HEK293 (cell line): ENCODE measurements around the gene SYPL2.
A peak's percentile ranks its signal among the peaks of the same experiment; 100 is the strongest.

ENCODE experiments used
- CTCF ChIA-PET: fragments of 350-600 bp; formaldehyde crosslinking; extraction: SDS; loops from one replicate; lab custom pipeline; 2021; ENCODE audit warnings: antibody characterized with exemption; lab: Yijun Ruan, JAX
- POLR2A ChIA-PET: fragments of 300-600 bp; formaldehyde crosslinking; extraction: SDS; loops from one replicate; lab custom pipeline; 2020; ENCODE audit warnings: antibody characterized with exemption, inconsistent platforms; lab: Yijun Ruan, JAX
- H3K27ac ChIP-seq: fragments of 200-500 bp; sonication (Bioruptor generic); 2 replicates; pipeline ENCODE4 v1.5.1; 2014; ENCODE audit warnings: low read depth, low read length, control low read depth, inconsistent platforms; ENCODE audit errors: extremely low read depth
- H3K36me3 ChIP-seq, 2 experiments: fragments of 200-500 bp in 1 of 2; sonication (Bioruptor generic) in 1 of 2; 1 replicate in 1 of 2; 2 replicates in 1 of 2; pipeline ENCODE4 v1.5.1; 2014 to 2017; ENCODE audit warnings: inconsistent platforms in 2 of 2, low read length in 2 of 2; ENCODE audit not compliant: control insufficient read depth in 2 of 2, insufficient read depth in 1 of 2
- H3K4me1 ChIP-seq: fragments of 200-500 bp; sonication (Bioruptor generic); 2 replicates; pipeline ENCODE4 v1.5.1; 2014; ENCODE audit warnings: mild to moderate bottlenecking, low read length, inconsistent platforms; ENCODE audit not compliant: control insufficient read depth, insufficient read depth
- H3K4me3 ChIP-seq: 2 replicates; pipeline ENCODE4 v1.5.1; 2011; ENCODE audit warnings: low read depth, mild to moderate bottlenecking, control low read depth, low read length, moderate library complexity
- H3K9me3 ChIP-seq: fragments of 200-500 bp; sonication (Bioruptor generic); 2 replicates; pipeline ENCODE4 v1.5.1; 2014; ENCODE audit warnings: low read depth, low read length, inconsistent platforms; ENCODE audit not compliant: control insufficient read depth, insufficient read depth
- BCL11A ChIP-seq: fragments of 450-650 bp; formaldehyde crosslinking; IDR thresholded peaks from 2 replicates; pipeline ENCODE4 v1.5.1; 2016; ENCODE audit warnings: low read depth, missing biosample characterization, missing genetic modification characterization
- KLF1 ChIP-seq: fragments of 450-650 bp; formaldehyde crosslinking; IDR thresholded peaks from 2 replicates; pipeline ENCODE4 v1.5.1; 2016; ENCODE audit warnings: missing biosample characterization, missing genetic modification characterization
- KLF7 ChIP-seq: fragments of 450-650 bp; formaldehyde crosslinking; IDR thresholded peaks from 2 replicates; pipeline ENCODE4 v1.5.1; 2016; ENCODE audit warnings: missing biosample characterization, missing genetic modification characterization, borderline replicate concordance
- KLF9 ChIP-seq: fragments of 450-650 bp; formaldehyde crosslinking; IDR thresholded peaks from 2 replicates; pipeline ENCODE4 v1.5.1; 2016; ENCODE audit warnings: missing biosample characterization, missing genetic modification characterization, low read depth
- SP7 ChIP-seq: fragments of 450-650 bp; formaldehyde crosslinking; IDR thresholded peaks from 2 replicates; pipeline ENCODE4 v1.5.1; 2016; ENCODE audit warnings: missing biosample characterization, missing genetic modification characterization
- ZBTB17 ChIP-seq: fragments of 450-650 bp; formaldehyde crosslinking; IDR thresholded peaks from 2 replicates; pipeline ENCODE4 v1.5.1; 2016; ENCODE audit warnings: missing biosample characterization, missing genetic modification characterization
- ZBTB20 ChIP-seq: fragments of 450-650 bp; formaldehyde crosslinking; IDR thresholded peaks from 2 replicates; pipeline ENCODE4 v1.5.1; 2016; ENCODE audit warnings: missing biosample characterization, missing genetic modification characterization
- ZBTB21 ChIP-seq: fragments of 450-650 bp; formaldehyde crosslinking; IDR thresholded peaks from 2 replicates; pipeline ENCODE4 v1.5.1; 2017; ENCODE audit warnings: missing biosample characterization, missing genetic modification characterization
- ZBTB48 ChIP-seq: fragments of 450-650 bp; formaldehyde crosslinking; IDR thresholded peaks from 2 replicates; pipeline ENCODE4 v1.5.1; 2016; ENCODE audit warnings: missing biosample characterization, missing genetic modification characterization
- ZFHX2 ChIP-seq: fragments of 450-650 bp; formaldehyde crosslinking; conservative IDR thresholded peaks from 2 replicates; pipeline ENCODE4 v1.5.1; 2016; ENCODE audit warnings: missing biosample characterization, missing genetic modification characterization
- ZNF112 ChIP-seq: fragments of 450-650 bp; formaldehyde crosslinking; IDR thresholded peaks from 2 replicates; pipeline ENCODE4 v1.5.0; 2017; ENCODE audit warnings: missing biosample characterization, missing genetic modification characterization
- ZNF175 ChIP-seq: fragments of 450-650 bp; formaldehyde crosslinking; IDR thresholded peaks from 2 replicates; pipeline ENCODE4 v1.5.1; 2016; ENCODE audit warnings: missing biosample characterization, missing genetic modification characterization
- ZNF311 ChIP-seq: fragments of 450-650 bp; formaldehyde crosslinking; IDR thresholded peaks from 2 replicates; pipeline ENCODE4 v1.5.1; 2017; ENCODE audit warnings: missing biosample characterization, missing genetic modification characterization, borderline replicate concordance
- ZNF335 ChIP-seq: fragments of 450-650 bp; formaldehyde crosslinking; conservative IDR thresholded peaks from 2 replicates; pipeline ENCODE4 v1.5.1; 2016; ENCODE audit warnings: missing biosample characterization, missing genetic modification characterization
- ZNF341 ChIP-seq: fragments of 450-650 bp; formaldehyde crosslinking; IDR thresholded peaks from 2 replicates; pipeline ENCODE4; 2016; ENCODE audit warnings: low read depth, missing biosample characterization, missing genetic modification characterization
- ZNF394 ChIP-seq: fragments of 450-650 bp; formaldehyde crosslinking; IDR thresholded peaks from 2 replicates; pipeline ENCODE4 v1.5.1; 2016; ENCODE audit warnings: missing biosample characterization, missing genetic modification characterization, mild to moderate bottlenecking, moderate library complexity, borderline replicate concordance
- ZNF548 ChIP-seq: fragments of 450-650 bp; formaldehyde crosslinking; IDR thresholded peaks from 2 replicates; pipeline ENCODE4 v1.5.1; 2016; ENCODE audit warnings: missing biosample characterization, missing genetic modification characterization
- ZNF561 ChIP-seq: fragments of 450-650 bp; IDR thresholded peaks from 2 replicates; pipeline ENCODE4 v1.5.1; 2018; ENCODE audit warnings: missing biosample characterization, missing genetic modification characterization, borderline replicate concordance
- ZNF677 ChIP-seq: fragments of 450-650 bp; IDR thresholded peaks from 2 replicates; pipeline ENCODE4 v1.5.0; 2018; ENCODE audit warnings: missing biosample characterization, mild to moderate bottlenecking, missing genetic modification characterization, moderate library complexity
- ZNF776 ChIP-seq: fragments of 450-650 bp; formaldehyde crosslinking; IDR thresholded peaks from 2 replicates; pipeline ENCODE4 v1.5.0; 2017; ENCODE audit warnings: missing biosample characterization, missing genetic modification characterization, borderline replicate concordance
- TF ChIP-seq, protein P1 (sequence below): fragments of 450-650 bp; formaldehyde crosslinking; IDR thresholded peaks from 2 replicates; pipeline ENCODE4 v1.5.1; 2016; ENCODE audit warnings: missing biosample characterization, missing genetic modification characterization
- TF ChIP-seq, protein P2 (sequence below): fragments of 450-650 bp; formaldehyde crosslinking; IDR thresholded peaks from 2 replicates; pipeline ENCODE4 v1.5.1; 2017; ENCODE audit warnings: missing biosample characterization, missing genetic modification characterization
- TF ChIP-seq, protein P3 (sequence below): fragments of 450-650 bp; formaldehyde crosslinking; IDR thresholded peaks from 2 replicates; pipeline ENCODE4 v1.5.1; 2016; ENCODE audit warnings: missing biosample characterization, missing genetic modification characterization, low read depth
- TF ChIP-seq, protein P4 (sequence below): fragments of 450-650 bp; formaldehyde crosslinking; IDR thresholded peaks from 2 replicates; pipeline ENCODE4 v1.5.1; 2016; ENCODE audit warnings: missing biosample characterization, missing genetic modification characterization
- TF ChIP-seq, protein P5 (sequence below): fragments of 450-650 bp; formaldehyde crosslinking; IDR thresholded peaks from 2 replicates; pipeline ENCODE4 v1.5.1; 2016; ENCODE audit warnings: missing biosample characterization, missing genetic modification characterization
- TF ChIP-seq, protein P6 (sequence below): IDR thresholded peaks from 2 replicates; pipeline ENCODE4 v1.6.1; 2011; ENCODE audit warnings: mild to moderate bottlenecking, low read depth, low read length, borderline replicate concordance

SYPL2 gene

DNA sequence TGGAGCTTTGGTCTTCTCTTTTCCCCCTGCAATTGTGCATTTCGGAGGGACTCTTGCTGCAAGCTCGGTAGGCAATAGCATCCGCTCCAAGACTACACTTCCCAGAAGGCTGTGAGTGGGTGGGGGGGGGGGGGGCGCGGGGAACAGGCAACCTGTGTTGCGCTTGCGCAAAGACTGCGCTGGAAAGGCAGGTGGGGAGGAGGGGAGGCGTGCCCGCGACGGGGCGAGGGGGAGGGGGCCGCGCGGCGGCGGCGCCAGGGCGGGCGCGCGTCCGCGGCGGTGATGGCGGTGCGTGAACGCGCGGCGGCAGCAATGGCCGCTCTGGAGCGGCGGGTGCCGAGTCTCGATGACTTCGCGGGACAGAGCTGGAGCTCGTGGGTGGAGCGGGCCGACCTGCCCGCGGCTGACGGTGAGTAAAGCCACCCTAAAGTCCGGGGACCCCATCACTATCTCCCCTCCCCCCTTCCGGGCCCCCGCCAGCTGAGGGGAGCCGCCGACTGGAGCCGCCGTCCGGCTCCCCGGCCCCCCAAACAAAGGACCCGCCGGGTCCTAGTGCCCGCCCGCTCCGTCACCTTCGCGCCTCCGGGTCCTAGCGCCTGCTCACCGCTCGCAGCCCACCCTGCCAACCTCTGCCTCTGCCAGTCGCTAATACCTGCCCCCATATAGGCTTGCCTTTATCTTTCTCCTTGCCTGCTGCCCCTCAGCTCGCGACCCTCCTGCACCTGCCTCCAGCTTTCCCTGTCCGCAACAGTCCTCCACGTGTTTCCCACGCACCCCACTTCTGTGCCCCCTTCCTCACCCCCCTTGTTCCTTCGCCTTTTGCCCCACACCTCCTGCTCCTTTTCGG is 17.5 kb downstream of the SYPL2 start, which contains the start of gene ATXN7L2 (continued):
- TF ChIP-seq ZNF394 (tag by site-specific recombination), result peak; percentile 80
- TF ChIP-seq ZNF112 (tag by site-specific recombination), result no peak
- no peak for TF ChIP-seq ZNF311
- TF ChIP-seq, protein P1, sequence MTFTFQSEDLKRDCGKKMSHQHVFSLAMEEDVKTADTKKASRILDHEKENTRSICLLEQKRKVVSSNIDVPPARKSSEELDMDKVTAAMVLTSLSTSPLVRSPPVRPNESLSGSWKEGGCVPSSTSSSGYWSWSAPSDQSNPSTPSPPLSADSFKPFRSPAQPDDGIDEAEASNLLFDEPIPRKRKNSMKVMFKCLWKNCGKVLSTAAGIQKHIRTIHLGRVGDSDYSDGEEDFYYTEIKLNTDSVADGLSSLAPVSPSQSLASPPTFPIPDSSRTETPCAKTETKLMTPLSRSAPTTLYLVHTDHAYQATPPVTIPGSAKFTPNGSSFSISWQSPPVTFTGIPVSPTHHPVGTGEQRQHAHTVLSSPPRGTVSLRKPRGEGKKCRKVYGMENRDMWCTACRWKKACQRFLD (tag by site-specific recombination), result no peak
- TF ChIP-seq, protein P2, sequence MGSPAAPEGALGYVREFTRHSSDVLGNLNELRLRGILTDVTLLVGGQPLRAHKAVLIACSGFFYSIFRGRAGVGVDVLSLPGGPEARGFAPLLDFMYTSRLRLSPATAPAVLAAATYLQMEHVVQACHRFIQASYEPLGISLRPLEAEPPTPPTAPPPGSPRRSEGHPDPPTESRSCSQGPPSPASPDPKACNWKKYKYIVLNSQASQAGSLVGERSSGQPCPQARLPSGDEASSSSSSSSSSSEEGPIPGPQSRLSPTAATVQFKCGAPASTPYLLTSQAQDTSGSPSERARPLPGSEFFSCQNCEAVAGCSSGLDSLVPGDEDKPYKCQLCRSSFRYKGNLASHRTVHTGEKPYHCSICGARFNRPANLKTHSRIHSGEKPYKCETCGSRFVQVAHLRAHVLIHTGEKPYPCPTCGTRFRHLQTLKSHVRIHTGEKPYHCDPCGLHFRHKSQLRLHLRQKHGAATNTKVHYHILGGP, result no peak
- TF ChIP-seq BCL11A, result peak; percentile 83
- TF ChIP-seq ZBTB21, result peak; percentile 86; the same call in 1 of the 2 replicates
- peak; percentile 69; the same call in 1 of the 2 replicates for TF ChIP-seq ZNF677 (tag by site-specific recombination)
- TF ChIP-seq KLF7 (tag by site-specific recombination), result peak; percentile 92
- TF ChIP-seq ZNF561 (tag by site-specific recombination), result peak; percentile 87; the same call in 1 of the 2 replicates
- TF ChIP-seq ZNF548, result peak; percentile 59; the same call in 1 of the 2 replicates
- peak; percentile 77 for TF ChIP-seq KLF9

DNA sequence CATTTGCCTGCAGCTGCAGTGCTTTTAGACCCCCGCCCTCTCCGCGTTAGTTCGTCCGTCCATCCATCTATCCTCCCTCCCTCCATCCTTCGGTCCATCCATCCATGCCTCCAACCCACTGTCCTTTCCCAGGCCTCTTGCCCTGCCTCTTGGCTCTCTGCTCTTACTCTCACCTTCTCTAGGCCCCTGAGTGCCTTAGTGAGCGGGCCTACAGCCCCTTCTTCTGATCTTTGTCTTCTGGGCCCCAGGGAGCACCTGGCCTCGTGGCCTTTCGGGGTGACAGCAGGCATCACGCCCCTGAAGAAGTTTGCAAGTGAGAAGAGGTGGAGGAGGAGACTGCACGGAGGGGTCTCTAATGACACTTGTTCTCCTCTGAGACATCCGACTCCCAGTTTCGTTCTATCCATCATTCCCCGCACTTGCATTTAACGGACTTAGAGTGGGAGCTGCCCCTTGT is 18.2 kb downstream of the SYPL2 start:
- Histone ChIP-seq H3K4me1 (no peaks in the 10 kb centered on the region), H3K36me3 (peaks cover 0 to 32% of the 10 kb centered on the region in 2 experiments; a peak in 1 of 3 replicates), H3K4me3 (peak overlapping the region; percentile 60), H3K27ac (no peak overlapping the region; the same call in 1 of the 2 replicates), H3K9me3 (no peaks in the 10 kb centered on the region)
- ChIA-PET CTCF (interaction anchor here (0.6 to 36.3 kb wide), 7 partner anchors 8 to 372 kb away, joined by 3 to 1152 read pairs (median 6); partner anchors contain the start of genes CYB561D1 and GPR61), POLR2A (interaction anchor here (1.2 to 1.6 kb wide), 5 partner anchors 15 to 84 kb away, joined by 3 to 5 read pairs (median 4); partner anchors contain the start of gene PSMA5)
- no peak for TF ChIP-seq ZNF776
- TF ChIP-seq SP7 (tag by site-specific recombination), result no peak
- TF ChIP-seq, protein P3, sequence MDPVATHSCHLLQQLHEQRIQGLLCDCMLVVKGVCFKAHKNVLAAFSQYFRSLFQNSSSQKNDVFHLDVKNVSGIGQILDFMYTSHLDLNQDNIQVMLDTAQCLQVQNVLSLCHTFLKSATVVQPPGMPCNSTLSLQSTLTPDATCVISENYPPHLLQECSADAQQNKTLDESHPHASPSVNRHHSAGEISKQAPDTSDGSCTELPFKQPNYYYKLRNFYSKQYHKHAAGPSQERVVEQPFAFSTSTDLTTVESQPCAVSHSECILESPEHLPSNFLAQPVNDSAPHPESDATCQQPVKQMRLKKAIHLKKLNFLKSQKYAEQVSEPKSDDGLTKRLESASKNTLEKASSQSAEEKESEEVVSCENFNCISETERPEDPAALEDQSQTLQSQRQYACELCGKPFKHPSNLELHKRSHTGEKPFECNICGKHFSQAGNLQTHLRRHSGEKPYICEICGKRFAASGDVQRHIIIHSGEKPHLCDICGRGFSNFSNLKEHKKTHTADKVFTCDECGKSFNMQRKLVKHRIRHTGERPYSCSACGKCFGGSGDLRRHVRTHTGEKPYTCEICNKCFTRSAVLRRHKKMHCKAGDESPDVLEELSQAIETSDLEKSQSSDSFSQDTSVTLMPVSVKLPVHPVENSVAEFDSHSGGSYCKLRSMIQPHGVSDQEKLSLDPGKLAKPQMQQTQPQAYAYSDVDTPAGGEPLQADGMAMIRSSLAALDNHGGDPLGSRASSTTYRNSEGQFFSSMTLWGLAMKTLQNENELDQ, result no peak
- TF ChIP-seq KLF1 (tag by site-specific recombination), result no peak
- peak; percentile 84; the same call in 1 of the 2 replicates for TF ChIP-seq ZBTB17 (tag by site-specific recombination)
- TF ChIP-seq, protein P4, sequence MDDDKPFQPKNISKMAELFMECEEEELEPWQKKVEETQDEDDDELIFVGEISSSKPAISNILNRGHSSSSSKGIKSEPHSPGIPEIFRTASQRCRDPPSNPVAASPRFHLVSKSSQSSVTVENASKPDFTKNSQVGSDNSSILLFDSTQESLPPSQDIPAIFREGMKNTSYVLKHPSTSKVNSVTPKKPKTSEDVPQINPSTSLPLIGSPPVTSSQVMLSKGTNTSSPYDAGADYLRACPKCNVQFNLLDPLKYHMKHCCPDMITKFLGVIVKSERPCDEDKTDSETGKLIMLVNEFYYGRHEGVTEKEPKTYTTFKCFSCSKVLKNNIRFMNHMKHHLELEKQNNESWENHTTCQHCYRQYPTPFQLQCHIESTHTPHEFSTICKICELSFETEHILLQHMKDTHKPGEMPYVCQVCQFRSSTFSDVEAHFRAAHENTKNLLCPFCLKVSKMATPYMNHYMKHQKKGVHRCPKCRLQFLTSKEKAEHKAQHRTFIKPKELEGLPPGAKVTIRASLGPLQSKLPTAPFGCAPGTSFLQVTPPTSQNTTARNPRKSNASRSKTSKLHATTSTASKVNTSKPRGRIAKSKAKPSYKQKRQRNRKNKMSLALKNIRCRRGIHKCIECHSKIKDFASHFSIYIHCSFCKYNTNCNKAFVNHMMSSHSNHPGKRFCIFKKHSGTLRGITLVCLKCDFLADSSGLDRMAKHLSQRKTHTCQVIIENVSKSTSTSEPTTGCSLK (tag by site-specific recombination), result no peak
- TF ChIP-seq, protein P5, sequence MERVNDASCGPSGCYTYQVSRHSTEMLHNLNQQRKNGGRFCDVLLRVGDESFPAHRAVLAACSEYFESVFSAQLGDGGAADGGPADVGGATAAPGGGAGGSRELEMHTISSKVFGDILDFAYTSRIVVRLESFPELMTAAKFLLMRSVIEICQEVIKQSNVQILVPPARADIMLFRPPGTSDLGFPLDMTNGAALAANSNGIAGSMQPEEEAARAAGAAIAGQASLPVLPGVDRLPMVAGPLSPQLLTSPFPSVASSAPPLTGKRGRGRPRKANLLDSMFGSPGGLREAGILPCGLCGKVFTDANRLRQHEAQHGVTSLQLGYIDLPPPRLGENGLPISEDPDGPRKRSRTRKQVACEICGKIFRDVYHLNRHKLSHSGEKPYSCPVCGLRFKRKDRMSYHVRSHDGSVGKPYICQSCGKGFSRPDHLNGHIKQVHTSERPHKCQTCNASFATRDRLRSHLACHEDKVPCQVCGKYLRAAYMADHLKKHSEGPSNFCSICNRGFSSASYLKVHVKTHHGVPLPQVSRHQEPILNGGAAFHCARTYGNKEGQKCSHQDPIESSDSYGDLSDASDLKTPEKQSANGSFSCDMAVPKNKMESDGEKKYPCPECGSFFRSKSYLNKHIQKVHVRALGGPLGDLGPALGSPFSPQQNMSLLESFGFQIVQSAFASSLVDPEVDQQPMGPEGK (tag by site-specific recombination), result no peak
- TF ChIP-seq ZBTB48 (tag by site-specific recombination), result no peak; the same call in 1 of the 2 replicates
- TF ChIP-seq ZBTB20 (tag by site-specific recombination), result no peak
- TF ChIP-seq ZFHX2, result peak; percentile 1; the same call in 1 of the 2 replicates
- TF ChIP-seq, protein P6, sequence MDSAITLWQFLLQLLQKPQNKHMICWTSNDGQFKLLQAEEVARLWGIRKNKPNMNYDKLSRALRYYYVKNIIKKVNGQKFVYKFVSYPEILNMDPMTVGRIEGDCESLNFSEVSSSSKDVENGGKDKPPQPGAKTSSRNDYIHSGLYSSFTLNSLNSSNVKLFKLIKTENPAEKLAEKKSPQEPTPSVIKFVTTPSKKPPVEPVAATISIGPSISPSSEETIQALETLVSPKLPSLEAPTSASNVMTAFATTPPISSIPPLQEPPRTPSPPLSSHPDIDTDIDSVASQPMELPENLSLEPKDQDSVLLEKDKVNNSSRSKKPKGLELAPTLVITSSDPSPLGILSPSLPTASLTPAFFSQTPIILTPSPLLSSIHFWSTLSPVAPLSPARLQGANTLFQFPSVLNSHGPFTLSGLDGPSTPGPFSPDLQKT, result no peak
- peak; percentile 66; the same call in 1 of the 2 replicates for TF ChIP-seq ZNF335 (tag by site-specific recombination)
- TF ChIP-seq ZNF175 (tag by site-specific recombination), result no peak; the same call in 1 of the 2 replicates
- peak; percentile 91 for TF ChIP-seq ZNF341 (tag by site-specific recombination)
